Measurements from ENCODE around the gene NDUFAF2. TPM values are rescaled to one million over a fixed set of nuclear protein-coding genes. Genes with fewer than 3 reads are reported as not detected.
"Not testable (repeated sequence)": the region's sequence is repeated elsewhere in the genome, so short reads cannot be mapped to it uniquely, and the experiment has no call there.

The NDUFAF2 gene
- total RNA-seq, 1 donor from 2014 or later: 33.1 TPM

GRCh38 chr5:61084658-61085057 lies 139.7 kb downstream of the NDUFAF2 start:
- Histone ChIP-seq H3K36me3 (no peaks in the 10 kb centered on the region), H3K4me1 (no peaks in the 10 kb centered on the region), H3K27ac (no peak overlapping the region), H3K9me3 (no peaks in the 10 kb centered on the region), H3K27me3 (no peaks in the 10 kb centered on the region), H3K4me3 (no peak overlapping the region)
- DNase-seq (ENCODE audit: extremely low spot score in 2 of 2): no peak
- intact Hi-C loops (cut with DNase I): no loop called here
- TF ChIP-seq POLR2A (IDR thresholded peaks at IDR 0.05) (no peak), POLR2AphosphoS5 (IDR thresholded peaks at IDR 0.05; ENCODE audit: insufficient read depth in 1 of 2, low read depth in 1 of 2) (no peak)
- TF ChIP-seq, protein P1, sequence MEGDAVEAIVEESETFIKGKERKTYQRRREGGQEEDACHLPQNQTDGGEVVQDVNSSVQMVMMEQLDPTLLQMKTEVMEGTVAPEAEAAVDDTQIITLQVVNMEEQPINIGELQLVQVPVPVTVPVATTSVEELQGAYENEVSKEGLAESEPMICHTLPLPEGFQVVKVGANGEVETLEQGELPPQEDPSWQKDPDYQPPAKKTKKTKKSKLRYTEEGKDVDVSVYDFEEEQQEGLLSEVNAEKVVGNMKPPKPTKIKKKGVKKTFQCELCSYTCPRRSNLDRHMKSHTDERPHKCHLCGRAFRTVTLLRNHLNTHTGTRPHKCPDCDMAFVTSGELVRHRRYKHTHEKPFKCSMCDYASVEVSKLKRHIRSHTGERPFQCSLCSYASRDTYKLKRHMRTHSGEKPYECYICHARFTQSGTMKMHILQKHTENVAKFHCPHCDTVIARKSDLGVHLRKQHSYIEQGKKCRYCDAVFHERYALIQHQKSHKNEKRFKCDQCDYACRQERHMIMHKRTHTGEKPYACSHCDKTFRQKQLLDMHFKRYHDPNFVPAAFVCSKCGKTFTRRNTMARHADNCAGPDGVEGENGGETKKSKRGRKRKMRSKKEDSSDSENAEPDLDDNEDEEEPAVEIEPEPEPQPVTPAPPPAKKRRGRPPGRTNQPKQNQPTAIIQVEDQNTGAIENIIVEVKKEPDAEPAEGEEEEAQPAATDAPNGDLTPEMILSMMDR (IDR thresholded peaks at IDR 0.05): no peak

DNA sequence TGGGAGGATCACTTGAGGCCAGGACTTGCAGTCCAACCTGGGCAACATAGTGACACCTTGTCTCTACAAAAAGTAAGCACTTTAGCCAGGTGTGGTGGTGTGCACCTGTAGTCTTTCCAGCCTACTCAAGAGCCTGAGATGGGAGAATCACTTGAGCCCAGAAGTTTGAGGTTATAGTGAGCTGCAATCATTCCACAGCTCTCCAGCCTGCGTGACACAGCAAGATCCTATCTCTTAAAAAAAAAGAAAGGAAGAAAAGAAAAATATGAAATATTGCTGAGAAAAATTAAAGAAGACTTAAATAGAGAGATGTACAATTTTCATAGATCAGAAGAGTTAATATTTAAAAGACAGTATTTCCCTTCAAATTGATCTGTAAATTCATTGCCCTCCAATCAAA lies 140.9 kb downstream of the NDUFAF2 start:
- TF ChIP-seq POLR2A (IDR thresholded peaks at IDR 0.05) (no peak), POLR2AphosphoS5 (IDR thresholded peaks at IDR 0.05; ENCODE audit: insufficient read depth in 1 of 2, low read depth in 1 of 2) (no peak)
- TF ChIP-seq, protein P1 (IDR thresholded peaks at IDR 0.05): no peak
- intact Hi-C loops (cut with DNase I): no loop called here
- DNase-seq (ENCODE audit: extremely low spot score in 2 of 2): no peak
- H3K4me1 ChIP-seq: no peaks in the 10 kb centered on the region
- H3K27ac ChIP-seq: no peak overlapping the region
- H3K27me3 ChIP-seq: no peaks in the 10 kb centered on the region
- H3K4me3 ChIP-seq: no peak overlapping the region
- H3K9me3 ChIP-seq: no peaks in the 10 kb centered on the region
- H3K36me3 ChIP-seq: no peaks in the 10 kb centered on the region

DNA sequence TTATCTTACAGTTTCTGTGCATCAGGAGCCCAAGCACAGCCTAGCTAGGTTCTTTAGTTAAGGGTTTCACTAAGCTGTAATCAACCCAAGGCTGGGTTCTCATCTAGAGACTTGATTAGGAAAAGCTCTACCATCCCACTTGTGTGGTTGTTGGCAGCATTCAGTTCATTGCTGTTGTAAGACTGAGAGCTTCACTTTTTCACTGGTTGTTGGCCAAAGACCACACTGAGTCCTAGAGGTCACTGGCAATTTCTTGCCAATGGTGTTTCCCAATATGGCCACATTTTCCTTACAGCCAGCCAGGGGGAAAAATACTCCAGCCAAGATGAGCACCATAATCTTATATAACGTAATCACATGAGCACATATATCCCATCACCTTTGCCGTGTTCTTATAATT lies 142.9 kb downstream of the NDUFAF2 start:
- Histone ChIP-seq H3K4me3 (no peak overlapping the region), H3K27me3 (no peaks in the 10 kb centered on the region), H3K4me1 (peaks cover 3% of the 10 kb centered on the region), H3K36me3 (no peaks in the 10 kb centered on the region), H3K9me3 (no peaks in the 10 kb centered on the region), H3K27ac (no peak overlapping the region)
- TF ChIP-seq, protein P1 (IDR thresholded peaks at IDR 0.05): no peak
- TF ChIP-seq POLR2A (IDR thresholded peaks at IDR 0.05) (no peak), POLR2AphosphoS5 (IDR thresholded peaks at IDR 0.05; ENCODE audit: insufficient read depth in 1 of 2, low read depth in 1 of 2) (no peak)
- intact Hi-C loops (cut with DNase I): no loop called here
- no peak for DNase-seq (ENCODE audit: extremely low spot score in 2 of 2)

GRCh38 chr5:61089351-61089750 lies 144.3 kb downstream of the NDUFAF2 start:
- H3K4me1 ChIP-seq: peaks cover 7% of the 10 kb centered on the region
- DNase-seq (ENCODE audit: extremely low spot score in 2 of 2): no peak
- no peaks in the 10 kb centered on the region for H3K36me3 ChIP-seq
- H3K27ac ChIP-seq: no peak overlapping the region
- no peaks in the 10 kb centered on the region for H3K9me3 ChIP-seq
- TF ChIP-seq, protein P1 (IDR thresholded peaks at IDR 0.05): no peak
- intact Hi-C loops (cut with DNase I): no loop called here
- no peak overlapping the region for H3K4me3 ChIP-seq
- H3K27me3 ChIP-seq: no peaks in the 10 kb centered on the region

DNA sequence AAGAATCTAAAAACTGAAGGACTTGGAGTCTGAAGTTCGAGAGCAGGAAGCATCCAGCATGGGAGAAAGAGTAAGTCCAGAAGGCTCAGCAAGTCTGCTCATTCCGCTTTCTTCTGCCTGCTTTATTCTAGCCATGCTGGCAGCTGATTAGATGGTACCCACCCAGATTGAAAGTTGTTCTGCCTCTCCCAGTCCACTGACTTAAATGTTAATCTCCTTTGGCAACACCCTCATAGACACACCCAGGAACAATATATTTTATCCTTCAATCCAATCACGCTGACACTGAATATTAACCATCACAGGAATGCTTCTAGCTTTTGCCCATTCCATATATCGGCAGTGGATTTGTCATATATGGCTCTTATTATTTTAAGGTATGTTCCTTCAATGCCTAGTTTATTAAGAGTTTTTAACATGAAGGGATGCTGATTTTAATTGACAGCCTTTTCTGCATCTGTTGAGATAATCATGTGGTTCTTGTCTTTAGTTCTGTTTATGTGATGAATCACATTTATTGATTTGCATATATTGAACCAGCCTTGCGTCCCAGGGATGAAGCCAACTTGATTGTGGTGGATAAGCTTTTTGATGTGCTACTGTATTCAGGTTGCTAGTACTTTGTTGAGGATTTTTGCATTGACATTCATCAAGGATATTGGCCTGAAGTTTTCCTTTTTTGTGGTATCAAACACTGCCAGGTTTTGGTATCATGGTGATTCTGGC lies 148.2 kb downstream of the NDUFAF2 start:
- intact Hi-C loops (cut with DNase I); H3K27ac ChIP-seq; H3K27me3 ChIP-seq; H3K4me3 ChIP-seq; H3K4me1 ChIP-seq; H3K36me3 ChIP-seq; H3K9me3 ChIP-seq; DNase-seq (ENCODE audit: extremely low spot score in 2 of 2): not testable (repeated sequence)
